Measurements from ENCODE around the gene ESRRB. TPM values are rescaled to one million over a fixed set of nuclear protein-coding genes. Genes with fewer than 3 reads are reported as not detected.

The ESRRB gene
- total RNA-seq, 1 donor from 2014 or later, result 0.15 TPM

- no peak for TF ChIP-seq CTCF (IDR thresholded peaks at IDR 0.05)
- H3K4me1 Mint-ChIP-seq (ENCODE audit: low read depth), result peaks cover 2% of the 10 kb centered on the region
- no peak for DNase-seq (ENCODE audit: low spot score)
- no peak overlapping the region for H3K4me3 Mint-ChIP-seq (ENCODE audit: unreplicated experiment)
- H3K9me3 Mint-ChIP-seq (ENCODE audit: low read depth), result no peaks in the 10 kb centered on the region
- H3K36me3 Mint-ChIP-seq (ENCODE audit: low read depth), result no peaks in the 10 kb centered on the region
- H3K27ac Mint-ChIP-seq (ENCODE audit: unreplicated experiment), result no peak overlapping the region
- peaks cover 80% of the 10 kb centered on the region for H3K27me3 Mint-ChIP-seq (ENCODE audit: low read depth)
These were observed 6.5 kb downstream of the ESRRB start for GRCh38 chr14:76382495-76382832.

- Mint-ChIP-seq H3K4me1 (ENCODE audit: low read depth) (no peaks in the 10 kb centered on the region), H3K9me3 (ENCODE audit: low read depth) (no peaks in the 10 kb centered on the region), H3K27me3 (ENCODE audit: low read depth) (peaks cover 63% of the 10 kb centered on the region), H3K27ac (ENCODE audit: unreplicated experiment) (no peak overlapping the region), H3K4me3 (ENCODE audit: unreplicated experiment) (no peak overlapping the region), H3K36me3 (ENCODE audit: low read depth) (no peaks in the 10 kb centered on the region)
- no peak for TF ChIP-seq CTCF (IDR thresholded peaks at IDR 0.05)
- no peak for DNase-seq (ENCODE audit: low spot score)
These were observed 9.5 kb downstream of the ESRRB start for GRCh38 chr14:76385435-76385834.

GRCh38 chr14:76386944-76387782 is 11.2 kb downstream of the ESRRB start:
- Mint-ChIP-seq H3K4me3 (ENCODE audit: unreplicated experiment) (no peak overlapping the region), H3K4me1 (ENCODE audit: low read depth) (no peaks in the 10 kb centered on the region), H3K9me3 (ENCODE audit: low read depth) (no peaks in the 10 kb centered on the region), H3K27ac (ENCODE audit: unreplicated experiment) (no peak overlapping the region), H3K27me3 (ENCODE audit: low read depth) (peaks cover 45% of the 10 kb centered on the region), H3K36me3 (ENCODE audit: low read depth) (no peaks in the 10 kb centered on the region)
- peak; percentile 60 for DNase-seq (ENCODE audit: low spot score)
- peak; percentile 95 for TF ChIP-seq CTCF (IDR thresholded peaks at IDR 0.05)

DNA sequence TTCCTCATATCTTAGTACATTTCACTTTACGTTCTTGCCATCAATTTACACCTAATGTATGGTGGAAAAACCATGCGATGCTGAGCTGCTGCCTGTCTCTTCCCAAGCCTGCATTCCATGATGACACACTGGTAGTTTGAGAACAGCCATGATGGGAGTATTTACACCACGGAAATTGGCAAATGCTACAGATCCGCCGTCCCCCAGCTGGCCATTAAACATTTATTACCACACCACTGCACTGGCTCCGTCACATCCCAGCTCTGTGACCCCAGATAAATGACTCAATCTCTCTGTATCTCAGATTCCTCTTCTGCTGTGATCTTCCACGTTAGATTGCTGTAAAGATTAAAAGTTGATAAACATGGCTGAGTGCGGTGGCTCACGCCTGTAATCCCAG is 13.9 kb downstream of the ESRRB start:
- no peak for TF ChIP-seq CTCF (IDR thresholded peaks at IDR 0.05)
- Mint-ChIP-seq H3K27me3 (ENCODE audit: low read depth) (peaks cover 24% of the 10 kb centered on the region), H3K4me3 (ENCODE audit: unreplicated experiment) (no peak overlapping the region), H3K27ac (ENCODE audit: unreplicated experiment) (no peak overlapping the region), H3K36me3 (ENCODE audit: low read depth) (no peaks in the 10 kb centered on the region), H3K4me1 (ENCODE audit: low read depth) (no peaks in the 10 kb centered on the region), H3K9me3 (ENCODE audit: low read depth) (no peaks in the 10 kb centered on the region)
- no peak for DNase-seq (ENCODE audit: low spot score)

- Mint-ChIP-seq H3K27me3 (ENCODE audit: low read depth) (peaks cover 17% of the 10 kb centered on the region), H3K36me3 (ENCODE audit: low read depth) (no peaks in the 10 kb centered on the region), H3K4me3 (ENCODE audit: unreplicated experiment) (no peak overlapping the region), H3K9me3 (ENCODE audit: low read depth) (no peaks in the 10 kb centered on the region), H3K27ac (ENCODE audit: unreplicated experiment) (no peak overlapping the region), H3K4me1 (ENCODE audit: low read depth) (no peaks in the 10 kb centered on the region)
- DNase-seq (ENCODE audit: low spot score), result no peak
- TF ChIP-seq CTCF (IDR thresholded peaks at IDR 0.05), result no peak
These were observed 14.7 kb downstream of the ESRRB start for GRCh38 chr14:76390621-76391020.

Measured in chondrocyte (in vitro differentiated cells).